WTC11 (cell line): ENCODE results near the gene CISD3.

Experiments
- CTCF ChIP-seq: fragments of 200-600 bp; IDR thresholded peaks from 2 replicates; pipeline ENCODE4 v1.8.0; 2022; ENCODE audit warnings: antibody characterized with exemption
- FOXJ3 ChIP-seq: sonication (generic); formaldehyde crosslinking; IDR thresholded peaks from 2 replicates; pipeline ENCODE4 v1.9.0; 2021; ENCODE audit warnings: missing genetic modification reagents, mild to moderate bottlenecking, borderline replicate concordance
- ZNF416 ChIP-seq: fragments of 250-450 bp; sonication (Bioruptor Pico); IDR thresholded peaks from 2 replicates; pipeline ENCODE4 v1.9.0; 2021; ENCODE audit warnings: mild to moderate bottlenecking, inconsistent platforms

DNA sequence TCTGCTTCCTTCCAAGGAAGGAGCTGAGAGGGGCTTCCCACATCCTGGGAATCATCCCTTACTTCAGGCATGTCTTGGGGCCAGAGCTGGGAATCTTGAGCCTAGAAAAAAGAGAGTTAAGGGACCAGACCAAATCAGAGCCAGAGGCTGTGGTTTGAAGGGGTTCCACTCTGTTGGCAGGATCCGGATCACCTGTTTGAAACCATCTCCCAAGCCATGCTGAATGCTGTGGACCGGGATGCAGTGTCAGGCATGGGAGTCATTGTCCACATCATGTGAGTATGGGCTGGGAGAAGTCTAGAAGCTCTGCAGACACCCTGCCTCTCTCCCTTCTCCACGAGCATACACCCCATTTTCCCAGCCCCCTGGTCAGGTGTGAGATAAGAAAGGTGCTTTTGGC is 32.1 kb downstream of the CISD3 start:
- no peak for TF ChIP-seq FOXJ3
- TF ChIP-seq CTCF, result no peak
- TF ChIP-seq ZNF416, result no peak
